HG03097 (cell line): ENCODE results near the gene RP2.

Source experiments
- ATAC-seq: cut with Tn5 transposase; IDR thresholded peaks from one replicate; pipeline ENCODE4 v1.9.1; 2021; ENCODE audit not compliant: unreplicated experiment, low FRiP score

The RP2 gene

GRCh38 chrX:46836701-46837557, at the start of gene RP2:
TSS of gene RP2 (plus strand) at chrX:46837043. CDS start at chrX:46837101, 58 bp downstream.
- peak; percentile 87 for ATAC-seq

- no peak for ATAC-seq
Observed at GRCh38 chrX:46788902-46789301, 47.9 kb upstream of the RP2 start.

- no peak for ATAC-seq
Observed at GRCh38 chrX:46791927-46792809, 44.7 kb upstream of the RP2 start.

- no peak for ATAC-seq
Observed at GRCh38 chrX:46792810-46793188, 44.0 kb upstream of the RP2 start.

- ATAC-seq: no peak
Observed at GRCh38 chrX:46793386-46794143, 43.3 kb upstream of the RP2 start.

- no peak for ATAC-seq
Observed at GRCh38 chrX:46796574-46797191, 40.2 kb upstream of the RP2 start.

- no peak for ATAC-seq
Observed at GRCh38 chrX:46803140-46803539, 33.7 kb upstream of the RP2 start.

GRCh38 chrX:46805270-46805669, 31.6 kb upstream of the RP2 start:
- ATAC-seq: no peak

- ATAC-seq: no peak
Observed at GRCh38 chrX:46811121-46811520, 25.7 kb upstream of the RP2 start.

- no peak for ATAC-seq
Observed at GRCh38 chrX:46812445-46812844, 24.4 kb upstream of the RP2 start.

GRCh38 chrX:46814966-46815365, 21.9 kb upstream of the RP2 start:
- no peak for ATAC-seq

GRCh38 chrX:46819136-46819535, 17.7 kb upstream of the RP2 start:
- ATAC-seq: no peak

GRCh38 chrX:46820391-46821100, 16.3 kb upstream of the RP2 start:
- no peak for ATAC-seq

GRCh38 chrX:46823481-46823880, 13.4 kb upstream of the RP2 start:
- ATAC-seq: no peak

GRCh38 chrX:46831765-46832327, 5.0 kb upstream of the RP2 start:
- ATAC-seq: no peak

- no peak for ATAC-seq
Observed at GRCh38 chrX:46837558-46838485, 979 bp downstream of the RP2 start.

GRCh38 chrX:46838486-46838870, 1.6 kb downstream of the RP2 start:
- ATAC-seq: no peak

GRCh38 chrX:46838974-46839480, 2.2 kb downstream of the RP2 start:
- ATAC-seq: no peak
